Cardiac fibroblast (primary cell): ENCODE data around the gene AATK.

Experiments used
- DNase-seq, 2 donors: peaks; one replicate each; pipeline versions ENCODE4 v3.0.0 to v3.0.0-alpha.2; 2010; ENCODE audit warnings: low read depth in 2 of 2
- H3K4me3 ChIP-seq, 2 donors: replicated peaks in 1 of 2; 1 replicate in 1 of 2; 2 replicates in 1 of 2; pipeline ENCODE4 v1.5.1; 2011; ENCODE audit warnings: low read depth in 2 of 2, low read length in 2 of 2, mild to moderate bottlenecking in 2 of 2, moderate library complexity in 1 of 2
- CTCF ChIP-seq: IDR thresholded peaks from one replicate; pipeline ENCODE4 v1.5.1; 2011; ENCODE audit warnings: low read depth, mild to moderate bottlenecking, low read length, inconsistent platforms

The AATK gene

GRCh38 chr17:81140018-81140417 lies 26.0 kb downstream of the AATK start:
- TF ChIP-seq CTCF, result no peak
- no peak for DNase-seq
- H3K4me3 ChIP-seq, result no peak overlapping the region

- no peak for DNase-seq
- no peak overlapping the region for H3K4me3 ChIP-seq
- TF ChIP-seq CTCF, result no peak
Observed at GRCh38 chr17:81139428-81139827, 26.6 kb downstream of the AATK start.

- no peak overlapping the region for H3K4me3 ChIP-seq
- no peak for DNase-seq
- TF ChIP-seq CTCF, result no peak
Observed at GRCh38 chr17:81138500-81138899, 27.5 kb downstream of the AATK start.

GRCh38 chr17:81138083-81138482 lies 27.9 kb downstream of the AATK start:
- DNase-seq, result no peak
- no peak for TF ChIP-seq CTCF
- H3K4me3 ChIP-seq, result no peak overlapping the region

- no peak for DNase-seq
- H3K4me3 ChIP-seq, result no peak overlapping the region
- no peak for TF ChIP-seq CTCF
Observed at GRCh38 chr17:81137248-81137647, 28.8 kb downstream of the AATK start.

GRCh38 chr17:81136366-81136765 lies 29.7 kb downstream of the AATK start:
- no peak for DNase-seq
- TF ChIP-seq CTCF, result no peak
- no peak overlapping the region for H3K4me3 ChIP-seq

GRCh38 chr17:81135505-81136278 lies 30.3 kb downstream of the AATK start:
- H3K4me3 ChIP-seq, result no peak overlapping the region
- no peak for TF ChIP-seq CTCF
- no peak for DNase-seq
